ENCODE measurements around the gene NCAPG2. TPM values are rescaled to one million over a fixed set of nuclear protein-coding genes. Genes with fewer than 3 reads are reported as not detected.
A peak's percentile ranks its signal among the peaks of the same experiment; 100 is the strongest.

The NCAPG2 gene
- total and polyA plus RNA-seq, 2 of the 13 experiments (the other 11 are each of a cell fraction or from before 2014, with no cell fraction given), result 15.1 to 30.7 TPM

DNA sequence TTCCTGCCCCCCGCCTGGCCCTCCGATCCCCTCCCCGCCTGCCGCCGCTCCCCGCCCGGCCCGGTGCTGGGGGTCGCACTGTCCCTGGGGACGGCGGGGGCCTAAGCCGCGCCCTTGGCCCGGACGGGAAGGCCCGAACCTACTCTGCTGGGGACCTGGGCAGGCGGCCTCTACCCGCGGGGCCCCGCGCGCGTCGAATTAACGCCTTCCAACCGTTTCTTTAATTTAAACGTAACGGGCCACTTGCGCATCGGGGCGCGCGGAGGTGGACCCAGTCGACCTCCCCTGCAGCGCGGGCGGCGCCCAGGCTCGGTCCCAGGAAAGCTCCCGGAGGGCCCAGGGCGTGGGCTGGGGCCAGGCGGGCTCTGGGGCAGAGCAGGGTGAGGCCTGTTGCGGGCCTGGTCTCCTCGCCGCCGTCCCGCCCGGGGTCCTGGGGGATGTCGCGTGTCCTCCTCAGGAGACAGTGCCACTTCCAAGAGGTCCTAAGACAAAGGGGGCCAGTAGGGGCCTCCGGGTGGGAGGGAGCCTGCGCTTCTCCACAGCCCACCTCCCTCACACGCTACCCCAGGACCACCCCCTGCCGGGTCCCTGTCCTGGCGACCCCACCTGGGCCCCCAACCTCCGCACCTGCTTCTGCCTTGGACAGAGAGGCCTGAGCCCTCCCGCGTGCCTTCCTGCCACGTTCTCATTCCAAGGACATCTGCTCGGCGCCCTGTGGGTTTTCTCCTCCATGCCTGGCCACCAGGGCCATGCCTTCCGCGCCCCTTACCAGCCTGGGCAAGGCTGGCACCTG is 116.3 kb downstream of the NCAPG2 start (continued):
- TF ChIP-seq, protein P1, sequence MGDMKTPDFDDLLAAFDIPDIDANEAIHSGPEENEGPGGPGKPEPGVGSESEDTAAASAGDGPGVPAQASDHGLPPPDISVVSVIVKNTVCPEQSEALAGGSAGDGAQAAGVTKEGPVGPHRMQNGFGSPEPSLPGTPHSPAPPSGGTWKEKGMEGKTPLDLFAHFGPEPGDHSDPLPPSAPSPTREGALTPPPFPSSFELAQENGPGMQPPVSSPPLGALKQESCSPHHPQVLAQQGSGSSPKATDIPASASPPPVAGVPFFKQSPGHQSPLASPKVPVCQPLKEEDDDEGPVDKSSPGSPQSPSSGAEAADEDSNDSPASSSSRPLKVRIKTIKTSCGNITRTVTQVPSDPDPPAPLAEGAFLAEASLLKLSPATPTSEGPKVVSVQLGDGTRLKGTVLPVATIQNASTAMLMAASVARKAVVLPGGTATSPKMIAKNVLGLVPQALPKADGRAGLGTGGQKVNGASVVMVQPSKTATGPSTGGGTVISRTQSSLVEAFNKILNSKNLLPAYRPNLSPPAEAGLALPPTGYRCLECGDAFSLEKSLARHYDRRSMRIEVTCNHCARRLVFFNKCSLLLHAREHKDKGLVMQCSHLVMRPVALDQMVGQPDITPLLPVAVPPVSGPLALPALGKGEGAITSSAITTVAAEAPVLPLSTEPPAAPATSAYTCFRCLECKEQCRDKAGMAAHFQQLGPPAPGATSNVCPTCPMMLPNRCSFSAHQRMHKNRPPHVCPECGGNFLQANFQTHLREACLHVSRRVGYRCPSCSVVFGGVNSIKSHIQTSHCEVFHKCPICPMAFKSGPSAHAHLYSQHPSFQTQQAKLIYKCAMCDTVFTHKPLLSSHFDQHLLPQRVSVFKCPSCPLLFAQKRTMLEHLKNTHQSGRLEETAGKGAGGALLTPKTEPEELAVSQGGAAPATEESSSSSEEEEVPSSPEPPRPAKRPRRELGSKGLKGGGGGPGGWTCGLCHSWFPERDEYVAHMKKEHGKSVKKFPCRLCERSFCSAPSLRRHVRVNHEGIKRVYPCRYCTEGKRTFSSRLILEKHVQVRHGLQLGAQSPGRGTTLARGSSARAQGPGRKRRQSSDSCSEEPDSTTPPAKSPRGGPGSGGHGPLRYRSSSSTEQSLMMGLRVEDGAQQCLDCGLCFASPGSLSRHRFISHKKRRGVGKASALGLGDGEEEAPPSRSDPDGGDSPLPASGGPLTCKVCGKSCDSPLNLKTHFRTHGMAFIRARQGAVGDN (CRISPR knock-in tag; IDR thresholded peaks at IDR 0.05), result peak; percentile 81
- peak; percentile 78 for TF ChIP-seq RBFOX2 (IDR thresholded peaks at IDR 0.05; ENCODE audit: low read depth, low read length)
- no peak for TF ChIP-seq HOXA7 (CRISPR knock-in tag; IDR thresholded peaks at IDR 0.05)
- 0 out of 2 replicates have a peak, but pooled peaks have one; percentile 24 for TF ChIP-seq TBX2 (CRISPR knock-in tag; IDR thresholded peaks at IDR 0.05; ENCODE audit: borderline replicate concordance)
- TF ChIP-seq ZNF879 (CRISPR knock-in tag; IDR thresholded peaks at IDR 0.05), result no peak
- peak; percentile 14 for TF ChIP-seq HNRNPK (IDR thresholded peaks at IDR 0.05; ENCODE audit: low read depth, low read length, poor library complexity, severe bottlenecking)
- no peak for TF ChIP-seq KMT2B (CRISPR knock-in tag; IDR thresholded peaks at IDR 0.05)
- TF ChIP-seq KDM5B (CRISPR knock-in tag; IDR thresholded peaks at IDR 0.05; ENCODE audit: borderline replicate concordance), result peak; percentile 51; the same call in 1 of the 2 replicates
- TF ChIP-seq, protein P2, sequence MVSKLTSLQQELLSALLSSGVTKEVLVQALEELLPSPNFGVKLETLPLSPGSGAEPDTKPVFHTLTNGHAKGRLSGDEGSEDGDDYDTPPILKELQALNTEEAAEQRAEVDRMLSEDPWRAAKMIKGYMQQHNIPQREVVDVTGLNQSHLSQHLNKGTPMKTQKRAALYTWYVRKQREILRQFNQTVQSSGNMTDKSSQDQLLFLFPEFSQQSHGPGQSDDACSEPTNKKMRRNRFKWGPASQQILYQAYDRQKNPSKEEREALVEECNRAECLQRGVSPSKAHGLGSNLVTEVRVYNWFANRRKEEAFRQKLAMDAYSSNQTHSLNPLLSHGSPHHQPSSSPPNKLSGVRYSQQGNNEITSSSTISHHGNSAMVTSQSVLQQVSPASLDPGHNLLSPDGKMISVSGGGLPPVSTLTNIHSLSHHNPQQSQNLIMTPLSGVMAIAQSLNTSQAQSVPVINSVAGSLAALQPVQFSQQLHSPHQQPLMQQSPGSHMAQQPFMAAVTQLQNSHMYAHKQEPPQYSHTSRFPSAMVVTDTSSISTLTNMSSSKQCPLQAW (CRISPR knock-in tag; IDR thresholded peaks at IDR 0.05), result 0 out of 2 replicates have a peak, but pooled peaks have one; percentile 12
- TF ChIP-seq, protein P3, sequence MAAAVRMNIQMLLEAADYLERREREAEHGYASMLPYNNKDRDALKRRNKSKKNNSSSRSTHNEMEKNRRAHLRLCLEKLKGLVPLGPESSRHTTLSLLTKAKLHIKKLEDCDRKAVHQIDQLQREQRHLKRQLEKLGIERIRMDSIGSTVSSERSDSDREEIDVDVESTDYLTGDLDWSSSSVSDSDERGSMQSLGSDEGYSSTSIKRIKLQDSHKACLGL (CRISPR knock-in tag; IDR thresholded peaks at IDR 0.05), result no peak
- no peak for TF ChIP-seq ZZZ3 (CRISPR knock-in tag; IDR thresholded peaks at IDR 0.05; ENCODE audit: borderline replicate concordance)
- TF ChIP-seq UBTF (CRISPR knock-in tag; IDR thresholded peaks at IDR 0.05), result 0 out of 2 replicates have a peak, but pooled peaks have one; percentile 35
- TF ChIP-seq, protein P4, sequence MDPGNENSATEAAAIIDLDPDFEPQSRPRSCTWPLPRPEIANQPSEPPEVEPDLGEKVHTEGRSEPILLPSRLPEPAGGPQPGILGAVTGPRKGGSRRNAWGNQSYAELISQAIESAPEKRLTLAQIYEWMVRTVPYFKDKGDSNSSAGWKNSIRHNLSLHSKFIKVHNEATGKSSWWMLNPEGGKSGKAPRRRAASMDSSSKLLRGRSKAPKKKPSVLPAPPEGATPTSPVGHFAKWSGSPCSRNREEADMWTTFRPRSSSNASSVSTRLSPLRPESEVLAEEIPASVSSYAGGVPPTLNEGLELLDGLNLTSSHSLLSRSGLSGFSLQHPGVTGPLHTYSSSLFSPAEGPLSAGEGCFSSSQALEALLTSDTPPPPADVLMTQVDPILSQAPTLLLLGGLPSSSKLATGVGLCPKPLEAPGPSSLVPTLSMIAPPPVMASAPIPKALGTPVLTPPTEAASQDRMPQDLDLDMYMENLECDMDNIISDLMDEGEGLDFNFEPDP (CRISPR knock-in tag; conservative IDR thresholded peaks at IDR 0.05), result 0 out of 2 replicates have a peak, but pooled peaks have one; percentile 72
- TF ChIP-seq, protein P5, sequence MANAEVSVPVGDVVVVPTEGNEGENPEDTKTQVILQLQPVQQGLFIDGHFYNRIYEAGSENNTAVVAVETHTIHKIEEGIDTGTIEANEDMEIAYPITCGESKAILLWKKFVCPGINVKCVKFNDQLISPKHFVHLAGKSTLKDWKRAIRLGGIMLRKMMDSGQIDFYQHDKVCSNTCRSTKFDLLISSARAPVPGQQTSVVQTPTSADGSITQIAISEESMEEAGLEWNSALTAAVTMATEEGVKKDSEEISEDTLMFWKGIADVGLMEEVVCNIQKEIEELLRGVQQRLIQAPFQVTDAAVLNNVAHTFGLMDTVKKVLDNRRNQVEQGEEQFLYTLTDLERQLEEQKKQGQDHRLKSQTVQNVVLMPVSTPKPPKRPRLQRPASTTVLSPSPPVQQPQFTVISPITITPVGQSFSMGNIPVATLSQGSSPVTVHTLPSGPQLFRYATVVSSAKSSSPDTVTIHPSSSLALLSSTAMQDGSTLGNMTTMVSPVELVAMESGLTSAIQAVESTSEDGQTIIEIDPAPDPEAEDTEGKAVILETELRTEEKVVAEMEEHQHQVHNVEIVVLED (CRISPR knock-in tag; IDR thresholded peaks at IDR 0.05; ENCODE audit: borderline replicate concordance), result no peak
- no peak for TF ChIP-seq RXRB (CRISPR knock-in tag; IDR thresholded peaks at IDR 0.05; ENCODE audit: borderline replicate concordance)

Data from HepG2 (cell line).